RWPE1 (cell line): ENCODE measurements around the gene GLRX3.
A peak's percentile ranks its signal among the peaks of the same experiment; 100 is the strongest.
"Not testable (repeated sequence)": the region's sequence is repeated elsewhere in the genome, so short reads cannot be mapped to it uniquely, and the experiment has no call there.

Experiments used
- CTCF ChIA-PET: fragments of 350-600 bp; sonication (Branson Sonifier 250); formaldehyde crosslinking; extraction: SDS; loops from one replicate; lab custom pipeline; 2021; lab: Yijun Ruan, JAX
- POLR2A ChIA-PET: fragments of 400-600 bp; formaldehyde crosslinking; extraction: SDS; loops from one replicate; lab custom pipeline; 2020; ENCODE audit warnings: antibody characterized with exemption; ENCODE audit not compliant: low non-redundant PET; lab: Yijun Ruan, JAX
- DNase-seq: peaks from one replicate; pipeline ENCODE4 v3.0.0; 2012; ENCODE audit warnings: low spot score
- H3K27ac ChIP-seq: fragments of 450-650 bp; 2 replicates; pipeline ENCODE4 v1.5.1; 2017
- CTCF ChIP-seq: fragments of 450-650 bp; conservative IDR thresholded peaks from 2 replicates; pipeline ENCODE4 v1.5.1; 2017; ENCODE audit warnings: low read depth, mild to moderate bottlenecking

Gene GLRX3

GRCh38 chr10:130136226-130137089 is at the start of gene GLRX3:
TSS of gene GLRX3 (plus strand) at chr10:130136391. CDS start at chr10:130136421, 30 bp downstream.
- CTCF ChIA-PET: interaction anchor here (0.7 to 1.0 kb wide), 5 partner anchors 8 to 167 kb away, joined by 3 to 6 read pairs (median 4); partner anchors contain the start of gene C10orf143
- no peak for TF ChIP-seq CTCF
- POLR2A ChIA-PET: interaction anchor here (3.2 kb wide), 1 partner anchor 26 kb away, joined by 42 read pairs; the partner anchor contains the start of gene C10orf143
- peak within 1 kb of the TSS; percentile 94 for H3K27ac ChIP-seq
- DNase-seq: peak; percentile 93

GRCh38 chr10:130090565-130090964 is 45.6 kb upstream of the GLRX3 start:
- POLR2A ChIA-PET: interaction anchor here (0.6 kb wide), 1 partner anchor 129 kb away, joined by 3 read pairs; no protein-coding TSS in a partner anchor
- CTCF ChIA-PET: not testable (repeated sequence)

GRCh38 chr10:130099344-130099743 is 36.8 kb upstream of the GLRX3 start:
- H3K27ac ChIP-seq: no peak overlapping the region
- no peak for TF ChIP-seq CTCF
- POLR2A ChIA-PET: no interaction called here
- DNase-seq: no peak
- CTCF ChIA-PET: interaction anchor here (0.6 to 0.8 kb wide), 2 partner anchors 10 to 74 kb away, joined by 3 read pairs; no protein-coding TSS in a partner anchor

More at GRCh38 chr10:130090565-130090964, 45.6 kb upstream of the GLRX3 start:
- H3K27ac ChIP-seq, DNase-seq: not testable (repeated sequence)

- TF ChIP-seq CTCF: no peak
- POLR2A ChIA-PET: no interaction called here
- CTCF ChIA-PET: no interaction called here
- H3K27ac ChIP-seq: no peak overlapping the region
- no peak for DNase-seq
Measured at GRCh38 chr10:130105724-130106123, 30.5 kb upstream of the GLRX3 start.

- CTCF ChIA-PET, POLR2A ChIA-PET: not testable (repeated sequence)
Measured at GRCh38 chr10:130108146-130108545, 28.0 kb upstream of the GLRX3 start.

GRCh38 chr10:130108934-130109604 is 27.1 kb upstream of the GLRX3 start:
- CTCF ChIA-PET: interaction anchor here (0.5 to 1.6 kb wide), 13 partner anchors 10 to 1097 kb away, joined by 3 to 7 read pairs (median 3); partner anchors contain the start of gene GLRX3
- POLR2A ChIA-PET: interaction anchor here (0.6 to 2.5 kb wide), 4 partner anchors 28 to 245 kb away, joined by 3 to 42 read pairs (median 4); partner anchors contain the start of gene GLRX3
- no peak for DNase-seq
- no peak overlapping the region for H3K27ac ChIP-seq
- TF ChIP-seq CTCF: no peak

More at GRCh38 chr10:130108146-130108545, 28.0 kb upstream of the GLRX3 start:
- not testable (repeated sequence) for DNase-seq, H3K27ac ChIP-seq

- DNase-seq: peak; percentile 60
- CTCF ChIA-PET: interaction anchor here (0.5 to 2.2 kb wide), 23 partner anchors 11 to 1891 kb away, joined by 3 to 8 read pairs (median 4); partner anchors contain the start of gene GLRX3
- peak overlapping the region; percentile 88 for H3K27ac ChIP-seq
- POLR2A ChIA-PET: interaction anchor here (0.6 to 2.5 kb wide), 8 partner anchors 18 to 1747 kb away, joined by 3 to 42 read pairs (median 4); partner anchors contain the start of gene GLRX3
- peak; percentile 83 for TF ChIP-seq CTCF
Measured at GRCh38 chr10:130109796-130110245, 26.4 kb upstream of the GLRX3 start.
